A549 (cell line): ENCODE data around the gene ENPP1.

Experiments
- GATA3 ChIP-seq: IDR thresholded peaks from 2 replicates; pipeline ENCODE4 v1.6.1; 2012; ENCODE audit warnings: borderline replicate concordance
- NR3C1 ChIP-seq: fragments of >200 bp; sonication (Bioruptor Twin); formaldehyde crosslinking; IDR thresholded peaks from 3 replicates; pipeline ENCODE4 v1.6.1; 2017
- TF ChIP-seq, protein P1 (sequence below): fragments of >200 bp; sonication (Bioruptor Twin); formaldehyde crosslinking; IDR thresholded peaks from 3 replicates; pipeline ENCODE4 v1.5.1; 2016
- TF ChIP-seq, protein P2 (sequence below): IDR thresholded peaks from 2 replicates; pipeline ENCODE4 v1.6.1; 2012

DNA sequence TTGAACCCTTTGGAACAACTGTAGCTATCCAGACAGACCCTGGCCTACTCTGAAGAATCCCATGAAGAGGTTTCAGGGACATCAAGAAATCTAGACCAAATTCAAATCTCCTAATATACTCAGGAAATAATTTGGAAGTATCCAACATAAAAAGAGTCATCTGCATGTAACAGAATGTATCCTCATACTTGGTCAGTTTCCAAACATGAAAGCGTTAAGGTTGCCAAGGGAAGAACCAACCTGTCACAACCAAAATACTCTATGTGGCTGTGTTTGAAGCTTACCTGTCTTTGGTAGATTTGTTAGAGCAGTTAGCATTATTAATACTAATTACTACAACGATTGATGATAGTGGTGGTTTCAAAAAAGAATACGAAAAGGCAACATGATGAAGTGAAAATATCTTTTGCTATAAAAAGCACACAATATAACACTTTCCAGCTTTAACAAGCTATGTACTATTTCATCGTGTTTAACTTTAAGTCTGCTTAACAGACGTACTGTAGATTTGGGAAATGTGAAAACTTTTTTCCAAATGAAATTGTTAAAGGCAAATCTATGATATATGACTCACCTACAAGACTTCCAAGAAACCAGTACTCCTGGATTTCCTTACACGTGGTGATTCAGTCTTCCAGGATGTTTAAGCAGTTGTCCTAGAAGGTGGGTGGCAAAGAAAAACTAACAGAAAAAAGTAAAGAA, 46.6 kb upstream of the ENPP1 start:
- TF ChIP-seq, protein P1, sequence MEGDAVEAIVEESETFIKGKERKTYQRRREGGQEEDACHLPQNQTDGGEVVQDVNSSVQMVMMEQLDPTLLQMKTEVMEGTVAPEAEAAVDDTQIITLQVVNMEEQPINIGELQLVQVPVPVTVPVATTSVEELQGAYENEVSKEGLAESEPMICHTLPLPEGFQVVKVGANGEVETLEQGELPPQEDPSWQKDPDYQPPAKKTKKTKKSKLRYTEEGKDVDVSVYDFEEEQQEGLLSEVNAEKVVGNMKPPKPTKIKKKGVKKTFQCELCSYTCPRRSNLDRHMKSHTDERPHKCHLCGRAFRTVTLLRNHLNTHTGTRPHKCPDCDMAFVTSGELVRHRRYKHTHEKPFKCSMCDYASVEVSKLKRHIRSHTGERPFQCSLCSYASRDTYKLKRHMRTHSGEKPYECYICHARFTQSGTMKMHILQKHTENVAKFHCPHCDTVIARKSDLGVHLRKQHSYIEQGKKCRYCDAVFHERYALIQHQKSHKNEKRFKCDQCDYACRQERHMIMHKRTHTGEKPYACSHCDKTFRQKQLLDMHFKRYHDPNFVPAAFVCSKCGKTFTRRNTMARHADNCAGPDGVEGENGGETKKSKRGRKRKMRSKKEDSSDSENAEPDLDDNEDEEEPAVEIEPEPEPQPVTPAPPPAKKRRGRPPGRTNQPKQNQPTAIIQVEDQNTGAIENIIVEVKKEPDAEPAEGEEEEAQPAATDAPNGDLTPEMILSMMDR = no peak
- TF ChIP-seq GATA3 = no peak
- TF ChIP-seq, protein P2, sequence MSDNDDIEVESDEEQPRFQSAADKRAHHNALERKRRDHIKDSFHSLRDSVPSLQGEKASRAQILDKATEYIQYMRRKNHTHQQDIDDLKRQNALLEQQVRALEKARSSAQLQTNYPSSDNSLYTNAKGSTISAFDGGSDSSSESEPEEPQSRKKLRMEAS = no peak
- TF ChIP-seq NR3C1 = no peak
